GM12878 (cell line): Measurements from ENCODE around the gene LTB.

Source experiments
- ASH2L ChIP-seq: fragments of 300-600, 200-600 bp; sonication (generic); IDR thresholded peaks from 2 replicates; pipeline ENCODE4 v1.6.1; 2017; ENCODE audit warnings: low read depth, mild to moderate bottlenecking, borderline replicate concordance
- FOXK2 ChIP-seq: fragments of 450-650 bp; IDR thresholded peaks from 2 replicates; pipeline ENCODE4 v1.6.1; 2017; ENCODE audit warnings: mild to moderate bottlenecking, moderate library complexity
- NFYB ChIP-seq: IDR thresholded peaks from 2 replicates; pipeline ENCODE4 v1.6.1; 2011; ENCODE audit warnings: low read depth, mild to moderate bottlenecking, low read length, improper control_type of control experiment, moderate library complexity; ENCODE audit not compliant: insufficient read depth
- NRF1 ChIP-seq: conservative IDR thresholded peaks from 2 replicates; pipeline ENCODE4 v1.6.1; 2011; ENCODE audit warnings: mild to moderate bottlenecking, low read depth, low read length, improper control_type of control experiment
- POLR2AphosphoS5 ChIP-seq: IDR thresholded peaks from 2 replicates; pipeline ENCODE4 v1.6.1; 2011; ENCODE audit warnings: mild to moderate bottlenecking, low read length, inconsistent platforms
- USF2 ChIP-seq: IDR thresholded peaks from 2 replicates; pipeline ENCODE4 v1.6.1; 2011; ENCODE audit warnings: low read depth, low read length, improper control_type of control experiment, borderline replicate concordance
- TF ChIP-seq, protein P1 (sequence below): IDR thresholded peaks from 2 replicates; pipeline ENCODE4 v1.6.1; 2012; ENCODE audit warnings: low read depth, low read length, improper control_type of control experiment
- TF ChIP-seq, protein P2 (sequence below), 3 experiments: IDR thresholded peaks in 2 of 3; conservative IDR thresholded peaks in 1 of 3; 2 replicates each; pipeline ENCODE4 v1.5.1; 2011; ENCODE audit warnings: low read depth in 3 of 3, low read length in 3 of 3, mild to moderate bottlenecking in 3 of 3, control low read depth in 2 of 3, moderate library complexity in 2 of 3, inconsistent platforms in 1 of 3, mixed read lengths in 1 of 3; ENCODE audit not compliant: control insufficient read depth in 2 of 3, insufficient read depth in 1 of 3; ENCODE audit errors: extremely low read depth in 1 of 3
- TF ChIP-seq, protein P3 (sequence below): fragments of 450-650 bp; IDR thresholded peaks from 2 replicates; pipeline ENCODE4 v1.6.1; 2017; ENCODE audit warnings: mild to moderate bottlenecking

GRCh38 chr6:31629014-31629413, 46.8 kb upstream of the LTB start:
- TF ChIP-seq FOXK2 = no peak
- no peak for TF ChIP-seq NRF1
- no peak for TF ChIP-seq ASH2L
- TF ChIP-seq, protein P1, sequence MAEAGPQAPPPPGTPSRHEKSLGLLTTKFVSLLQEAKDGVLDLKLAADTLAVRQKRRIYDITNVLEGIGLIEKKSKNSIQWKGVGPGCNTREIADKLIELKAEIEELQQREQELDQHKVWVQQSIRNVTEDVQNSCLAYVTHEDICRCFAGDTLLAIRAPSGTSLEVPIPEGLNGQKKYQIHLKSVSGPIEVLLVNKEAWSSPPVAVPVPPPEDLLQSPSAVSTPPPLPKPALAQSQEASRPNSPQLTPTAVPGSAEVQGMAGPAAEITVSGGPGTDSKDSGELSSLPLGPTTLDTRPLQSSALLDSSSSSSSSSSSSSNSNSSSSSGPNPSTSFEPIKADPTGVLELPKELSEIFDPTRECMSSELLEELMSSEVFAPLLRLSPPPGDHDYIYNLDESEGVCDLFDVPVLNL = no peak
- TF ChIP-seq, protein P2, sequence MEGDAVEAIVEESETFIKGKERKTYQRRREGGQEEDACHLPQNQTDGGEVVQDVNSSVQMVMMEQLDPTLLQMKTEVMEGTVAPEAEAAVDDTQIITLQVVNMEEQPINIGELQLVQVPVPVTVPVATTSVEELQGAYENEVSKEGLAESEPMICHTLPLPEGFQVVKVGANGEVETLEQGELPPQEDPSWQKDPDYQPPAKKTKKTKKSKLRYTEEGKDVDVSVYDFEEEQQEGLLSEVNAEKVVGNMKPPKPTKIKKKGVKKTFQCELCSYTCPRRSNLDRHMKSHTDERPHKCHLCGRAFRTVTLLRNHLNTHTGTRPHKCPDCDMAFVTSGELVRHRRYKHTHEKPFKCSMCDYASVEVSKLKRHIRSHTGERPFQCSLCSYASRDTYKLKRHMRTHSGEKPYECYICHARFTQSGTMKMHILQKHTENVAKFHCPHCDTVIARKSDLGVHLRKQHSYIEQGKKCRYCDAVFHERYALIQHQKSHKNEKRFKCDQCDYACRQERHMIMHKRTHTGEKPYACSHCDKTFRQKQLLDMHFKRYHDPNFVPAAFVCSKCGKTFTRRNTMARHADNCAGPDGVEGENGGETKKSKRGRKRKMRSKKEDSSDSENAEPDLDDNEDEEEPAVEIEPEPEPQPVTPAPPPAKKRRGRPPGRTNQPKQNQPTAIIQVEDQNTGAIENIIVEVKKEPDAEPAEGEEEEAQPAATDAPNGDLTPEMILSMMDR (IDR thresholded peaks at IDR 0.05 in 2 of 3, conservative IDR thresholded peaks at IDR 0.05 in 1 of 3; ENCODE audit: control insufficient read depth in 2 of 3, extremely low read depth in 1 of 3, insufficient read depth in 1 of 3, low read depth in 3 of 3, low read length in 3 of 3) = no peak
- TF ChIP-seq NFYB = no peak
- TF ChIP-seq USF2 = no peak
- TF ChIP-seq POLR2AphosphoS5 = no peak
- TF ChIP-seq, protein P3, sequence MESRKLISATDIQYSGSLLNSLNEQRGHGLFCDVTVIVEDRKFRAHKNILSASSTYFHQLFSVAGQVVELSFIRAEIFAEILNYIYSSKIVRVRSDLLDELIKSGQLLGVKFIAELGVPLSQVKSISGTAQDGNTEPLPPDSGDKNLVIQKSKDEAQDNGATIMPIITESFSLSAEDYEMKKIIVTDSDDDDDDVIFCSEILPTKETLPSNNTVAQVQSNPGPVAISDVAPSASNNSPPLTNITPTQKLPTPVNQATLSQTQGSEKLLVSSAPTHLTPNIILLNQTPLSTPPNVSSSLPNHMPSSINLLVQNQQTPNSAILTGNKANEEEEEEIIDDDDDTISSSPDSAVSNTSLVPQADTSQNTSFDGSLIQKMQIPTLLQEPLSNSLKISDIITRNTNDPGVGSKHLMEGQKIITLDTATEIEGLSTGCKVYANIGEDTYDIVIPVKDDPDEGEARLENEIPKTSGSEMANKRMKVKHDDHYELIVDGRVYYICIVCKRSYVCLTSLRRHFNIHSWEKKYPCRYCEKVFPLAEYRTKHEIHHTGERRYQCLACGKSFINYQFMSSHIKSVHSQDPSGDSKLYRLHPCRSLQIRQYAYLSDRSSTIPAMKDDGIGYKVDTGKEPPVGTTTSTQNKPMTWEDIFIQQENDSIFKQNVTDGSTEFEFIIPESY = no peak
